HEK293 (cell line): ENCODE results near the gene ACAP1.

ENCODE experiments used
- HOXC10 ChIP-seq: sonication (generic); formaldehyde crosslinking; IDR thresholded peaks from 2 replicates; pipeline ENCODE4 v1.8.1; 2023; ENCODE audit warnings: mild to moderate bottlenecking, missing genetic modification reagents
- IKZF3 ChIP-seq: fragments of 450-650 bp; IDR thresholded peaks from 2 replicates; pipeline ENCODE4 v1.5.0; 2018; ENCODE audit warnings: missing biosample characterization, mild to moderate bottlenecking, missing genetic modification characterization, moderate library complexity
- KLF16 ChIP-seq: fragments of 450-650 bp; formaldehyde crosslinking; IDR thresholded peaks from 2 replicates; pipeline ENCODE4 v1.5.1; 2017; ENCODE audit warnings: missing biosample characterization, missing genetic modification characterization
- MEIS1 ChIP-seq: sonication (generic); formaldehyde crosslinking; IDR thresholded peaks from 2 replicates; pipeline ENCODE4 v1.8.1; 2022; ENCODE audit warnings: missing genetic modification reagents, mild to moderate bottlenecking, borderline replicate concordance
- OSR2 ChIP-seq: fragments of 450-650 bp; formaldehyde crosslinking; IDR thresholded peaks from 2 replicates; pipeline ENCODE4 v1.5.1; 2016; ENCODE audit warnings: missing biosample characterization, missing genetic modification characterization
- SETDB1 ChIP-seq: IDR thresholded peaks from one replicate; pipeline ENCODE4 v1.6.1; 2017; ENCODE audit warnings: mild to moderate bottlenecking, low read length, moderate library complexity, mixed read lengths; ENCODE audit not compliant: insufficient read length
- WT1 ChIP-seq: fragments of 450-650 bp; formaldehyde crosslinking; IDR thresholded peaks from 2 replicates; pipeline ENCODE4 v1.5.1; 2016; ENCODE audit warnings: missing biosample characterization, missing genetic modification characterization
- ZNF10 ChIP-seq: fragments of 450-650 bp; formaldehyde crosslinking; IDR thresholded peaks from 2 replicates; pipeline ENCODE4 v1.5.1; 2017; ENCODE audit warnings: missing biosample characterization, missing genetic modification characterization
- ZNF114 ChIP-seq: fragments of 450-650 bp; formaldehyde crosslinking; IDR thresholded peaks from 2 replicates; pipeline ENCODE4 v1.5.0; 2017; ENCODE audit warnings: missing biosample characterization, missing genetic modification characterization
- ZNF184 ChIP-seq: fragments of 450-650 bp; IDR thresholded peaks from 2 replicates; pipeline ENCODE4 v1.5.1; 2018; ENCODE audit warnings: missing biosample characterization, mild to moderate bottlenecking, missing genetic modification characterization
- ZNF211 ChIP-seq: fragments of 450-650 bp; formaldehyde crosslinking; IDR thresholded peaks from 2 replicates; pipeline ENCODE4 v1.5.1; 2016; ENCODE audit warnings: low read depth, missing biosample characterization, missing genetic modification characterization
- ZNF23 ChIP-seq: fragments of 450-650 bp; formaldehyde crosslinking; IDR thresholded peaks from 2 replicates; pipeline ENCODE4 v1.5.1; 2016; ENCODE audit warnings: missing biosample characterization, missing genetic modification characterization, borderline replicate concordance
- ZNF473 ChIP-seq: fragments of 450-650 bp; formaldehyde crosslinking; IDR thresholded peaks from 2 replicates; pipeline ENCODE4 v1.5.1; 2017; ENCODE audit warnings: missing biosample characterization, missing genetic modification characterization
- ZNF529 ChIP-seq: fragments of 450-650 bp; formaldehyde crosslinking; IDR thresholded peaks from 2 replicates; pipeline ENCODE4 v1.5.1; 2017; ENCODE audit warnings: missing genetic modification characterization, missing biosample characterization; ENCODE audit not compliant: insufficient replicate concordance
- ZNF624 ChIP-seq: fragments of 450-650 bp; formaldehyde crosslinking; IDR thresholded peaks from 2 replicates; pipeline ENCODE4 v1.5.1; 2017; ENCODE audit warnings: missing biosample characterization, missing genetic modification characterization
- ZNF626 ChIP-seq: fragments of 450-650 bp; sonication (Bioruptor Pico); formaldehyde crosslinking; IDR thresholded peaks from 2 replicates; pipeline ENCODE4 v1.5.1; 2018; ENCODE audit warnings: missing biosample characterization, missing genetic modification characterization, inconsistent platforms
- TF ChIP-seq, protein P1 (sequence below): fragments of 450-650 bp; formaldehyde crosslinking; IDR thresholded peaks from 2 replicates; pipeline ENCODE4 v1.5.1; 2016; ENCODE audit warnings: missing biosample characterization, missing genetic modification characterization
- TF ChIP-seq, protein P2 (sequence below): fragments of 450-650 bp; formaldehyde crosslinking; IDR thresholded peaks from 2 replicates; pipeline ENCODE4 v1.5.1; 2016; ENCODE audit warnings: missing biosample characterization, missing genetic modification characterization
- TF ChIP-seq, protein P3 (sequence below): fragments of 450-650 bp; formaldehyde crosslinking; IDR thresholded peaks from 2 replicates; pipeline ENCODE4 v1.5.1; 2016; ENCODE audit warnings: missing biosample characterization, missing genetic modification characterization, borderline replicate concordance
- TF ChIP-seq, protein P4 (sequence below): fragments of 450-650 bp; formaldehyde crosslinking; conservative IDR thresholded peaks from 2 replicates; pipeline ENCODE4 v1.5.1; 2016; ENCODE audit warnings: low read depth, missing biosample characterization, missing genetic modification characterization
- TF ChIP-seq, protein P5 (sequence below): fragments of 450-650 bp; formaldehyde crosslinking; IDR thresholded peaks from 2 replicates; pipeline ENCODE4 v1.5.1; 2016; ENCODE audit warnings: missing biosample characterization, missing genetic modification characterization

ACAP1 gene

DNA sequence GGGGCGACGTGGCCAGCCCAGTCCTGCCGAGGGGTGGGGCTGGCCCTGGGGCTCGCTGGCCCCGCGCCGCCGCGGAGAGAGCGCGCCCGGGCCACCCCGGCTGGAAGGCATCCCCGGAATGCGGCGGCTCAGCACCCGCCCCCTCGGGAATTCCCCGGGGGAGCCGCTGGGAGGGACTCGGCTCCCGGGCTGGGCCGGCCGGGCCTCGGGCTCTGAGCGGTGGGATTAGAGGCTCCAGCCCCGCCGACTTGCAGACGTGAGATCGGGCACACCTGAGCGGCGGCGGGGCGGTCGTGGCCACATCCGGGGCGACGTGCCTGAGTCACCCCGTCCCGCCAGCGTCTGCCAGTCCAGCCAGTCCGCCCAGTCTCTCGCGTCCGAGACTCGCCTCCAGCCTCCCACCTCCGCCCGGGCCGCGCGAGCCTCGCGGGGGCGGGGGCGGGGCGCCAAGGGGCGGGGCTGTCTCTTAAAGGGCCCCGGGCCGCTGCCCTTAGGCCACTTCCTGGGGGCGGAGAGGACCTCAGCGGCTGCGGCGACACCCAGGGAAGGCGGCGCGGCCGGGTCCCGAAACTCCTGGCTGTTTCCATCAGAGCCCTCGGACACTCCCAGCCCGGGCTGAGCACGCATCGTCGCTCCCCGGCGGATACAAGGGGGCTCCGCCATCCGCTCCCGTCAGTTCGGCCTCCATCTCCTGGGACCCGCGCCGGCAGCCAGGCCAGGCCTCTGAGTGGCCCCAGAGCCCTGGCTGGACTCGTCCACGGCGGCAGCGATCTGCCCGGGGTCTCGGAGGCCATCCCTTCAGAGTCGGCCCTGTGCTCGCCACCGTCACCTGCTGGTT is 15.6 kb downstream of the ACAP1 start, which contains the start of gene KCTD11 (continued):
- TF ChIP-seq HOXC10 (CRISPR knock-in tag): no peak
- no peak for TF ChIP-seq ZNF624 (tag by site-specific recombination)
- no peak for TF ChIP-seq MEIS1 (CRISPR knock-in tag)
- TF ChIP-seq ZNF211 (tag by site-specific recombination): no peak
- TF ChIP-seq, protein P1, sequence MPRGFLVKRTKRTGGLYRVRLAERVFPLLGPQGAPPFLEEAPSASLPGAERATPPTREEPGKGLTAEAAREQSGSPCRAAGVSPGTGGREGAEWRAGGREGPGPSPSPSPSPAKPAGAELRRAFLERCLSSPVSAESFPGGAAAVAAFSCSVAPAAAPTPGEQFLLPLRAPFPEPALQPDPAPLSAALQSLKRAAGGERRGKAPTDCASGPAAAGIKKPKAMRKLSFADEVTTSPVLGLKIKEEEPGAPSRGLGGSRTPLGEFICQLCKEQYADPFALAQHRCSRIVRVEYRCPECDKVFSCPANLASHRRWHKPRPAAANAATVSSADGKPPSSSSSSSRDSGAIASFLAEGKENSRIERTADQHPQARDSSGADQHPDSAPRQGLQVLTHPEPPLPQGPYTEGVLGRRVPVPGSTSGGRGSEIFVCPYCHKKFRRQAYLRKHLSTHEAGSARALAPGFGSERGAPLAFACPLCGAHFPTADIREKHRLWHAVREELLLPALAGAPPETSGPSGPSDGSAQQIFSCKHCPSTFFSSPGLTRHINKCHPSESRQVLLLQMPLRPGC: no peak; the same call in 1 of the 2 replicates
- TF ChIP-seq, protein P2, sequence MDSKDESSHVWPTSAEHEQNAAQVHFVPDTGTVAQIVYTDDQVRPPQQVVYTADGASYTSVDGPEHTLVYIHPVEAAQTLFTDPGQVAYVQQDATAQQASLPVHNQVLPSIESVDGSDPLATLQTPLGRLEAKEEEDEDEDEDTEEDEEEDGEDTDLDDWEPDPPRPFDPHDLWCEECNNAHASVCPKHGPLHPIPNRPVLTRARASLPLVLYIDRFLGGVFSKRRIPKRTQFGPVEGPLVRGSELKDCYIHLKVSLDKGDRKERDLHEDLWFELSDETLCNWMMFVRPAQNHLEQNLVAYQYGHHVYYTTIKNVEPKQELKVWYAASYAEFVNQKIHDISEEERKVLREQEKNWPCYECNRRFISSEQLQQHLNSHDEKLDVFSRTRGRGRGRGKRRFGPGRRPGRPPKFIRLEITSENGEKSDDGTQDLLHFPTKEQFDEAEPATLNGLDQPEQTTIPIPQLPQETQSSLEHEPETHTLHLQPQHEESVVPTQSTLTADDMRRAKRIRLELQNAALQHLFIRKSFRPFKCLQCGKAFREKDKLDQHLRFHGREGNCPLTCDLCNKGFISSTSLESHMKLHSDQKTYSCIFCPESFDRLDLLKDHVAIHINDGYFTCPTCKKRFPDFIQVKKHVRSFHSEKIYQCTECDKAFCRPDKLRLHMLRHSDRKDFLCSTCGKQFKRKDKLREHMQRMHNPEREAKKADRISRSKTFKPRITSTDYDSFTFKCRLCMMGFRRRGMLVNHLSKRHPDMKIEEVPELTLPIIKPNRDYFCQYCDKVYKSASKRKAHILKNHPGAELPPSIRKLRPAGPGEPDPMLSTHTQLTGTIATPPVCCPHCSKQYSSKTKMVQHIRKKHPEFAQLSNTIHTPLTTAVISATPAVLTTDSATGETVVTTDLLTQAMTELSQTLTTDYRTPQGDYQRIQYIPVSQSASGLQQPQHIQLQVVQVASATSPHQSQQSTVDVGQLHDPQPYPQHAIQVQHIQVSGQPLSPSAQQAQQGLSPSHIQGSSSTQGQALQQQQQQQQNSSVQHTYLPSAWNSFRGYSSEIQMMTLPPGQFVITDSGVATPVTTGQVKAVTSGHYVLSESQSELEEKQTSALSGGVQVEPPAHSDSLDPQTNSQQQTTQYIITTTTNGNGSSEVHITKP (tag by site-specific recombination): 0 out of 2 replicates have a peak, but pooled peaks have one; percentile 54
- TF ChIP-seq, protein P3, sequence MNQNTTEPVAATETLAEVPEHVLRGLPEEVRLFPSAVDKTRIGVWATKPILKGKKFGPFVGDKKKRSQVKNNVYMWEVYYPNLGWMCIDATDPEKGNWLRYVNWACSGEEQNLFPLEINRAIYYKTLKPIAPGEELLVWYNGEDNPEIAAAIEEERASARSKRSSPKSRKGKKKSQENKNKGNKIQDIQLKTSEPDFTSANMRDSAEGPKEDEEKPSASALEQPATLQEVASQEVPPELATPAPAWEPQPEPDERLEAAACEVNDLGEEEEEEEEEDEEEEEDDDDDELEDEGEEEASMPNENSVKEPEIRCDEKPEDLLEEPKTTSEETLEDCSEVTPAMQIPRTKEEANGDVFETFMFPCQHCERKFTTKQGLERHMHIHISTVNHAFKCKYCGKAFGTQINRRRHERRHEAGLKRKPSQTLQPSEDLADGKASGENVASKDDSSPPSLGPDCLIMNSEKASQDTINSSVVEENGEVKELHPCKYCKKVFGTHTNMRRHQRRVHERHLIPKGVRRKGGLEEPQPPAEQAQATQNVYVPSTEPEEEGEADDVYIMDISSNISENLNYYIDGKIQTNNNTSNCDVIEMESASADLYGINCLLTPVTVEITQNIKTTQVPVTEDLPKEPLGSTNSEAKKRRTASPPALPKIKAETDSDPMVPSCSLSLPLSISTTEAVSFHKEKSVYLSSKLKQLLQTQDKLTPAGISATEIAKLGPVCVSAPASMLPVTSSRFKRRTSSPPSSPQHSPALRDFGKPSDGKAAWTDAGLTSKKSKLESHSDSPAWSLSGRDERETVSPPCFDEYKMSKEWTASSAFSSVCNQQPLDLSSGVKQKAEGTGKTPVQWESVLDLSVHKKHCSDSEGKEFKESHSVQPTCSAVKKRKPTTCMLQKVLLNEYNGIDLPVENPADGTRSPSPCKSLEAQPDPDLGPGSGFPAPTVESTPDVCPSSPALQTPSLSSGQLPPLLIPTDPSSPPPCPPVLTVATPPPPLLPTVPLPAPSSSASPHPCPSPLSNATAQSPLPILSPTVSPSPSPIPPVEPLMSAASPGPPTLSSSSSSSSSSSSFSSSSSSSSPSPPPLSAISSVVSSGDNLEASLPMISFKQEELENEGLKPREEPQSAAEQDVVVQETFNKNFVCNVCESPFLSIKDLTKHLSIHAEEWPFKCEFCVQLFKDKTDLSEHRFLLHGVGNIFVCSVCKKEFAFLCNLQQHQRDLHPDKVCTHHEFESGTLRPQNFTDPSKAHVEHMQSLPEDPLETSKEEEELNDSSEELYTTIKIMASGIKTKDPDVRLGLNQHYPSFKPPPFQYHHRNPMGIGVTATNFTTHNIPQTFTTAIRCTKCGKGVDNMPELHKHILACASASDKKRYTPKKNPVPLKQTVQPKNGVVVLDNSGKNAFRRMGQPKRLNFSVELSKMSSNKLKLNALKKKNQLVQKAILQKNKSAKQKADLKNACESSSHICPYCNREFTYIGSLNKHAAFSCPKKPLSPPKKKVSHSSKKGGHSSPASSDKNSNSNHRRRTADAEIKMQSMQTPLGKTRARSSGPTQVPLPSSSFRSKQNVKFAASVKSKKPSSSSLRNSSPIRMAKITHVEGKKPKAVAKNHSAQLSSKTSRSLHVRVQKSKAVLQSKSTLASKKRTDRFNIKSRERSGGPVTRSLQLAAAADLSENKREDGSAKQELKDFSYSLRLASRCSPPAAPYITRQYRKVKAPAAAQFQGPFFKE (tag by site-specific recombination): no peak
- TF ChIP-seq ZNF529 (tag by site-specific recombination): no peak
- TF ChIP-seq, protein P4, sequence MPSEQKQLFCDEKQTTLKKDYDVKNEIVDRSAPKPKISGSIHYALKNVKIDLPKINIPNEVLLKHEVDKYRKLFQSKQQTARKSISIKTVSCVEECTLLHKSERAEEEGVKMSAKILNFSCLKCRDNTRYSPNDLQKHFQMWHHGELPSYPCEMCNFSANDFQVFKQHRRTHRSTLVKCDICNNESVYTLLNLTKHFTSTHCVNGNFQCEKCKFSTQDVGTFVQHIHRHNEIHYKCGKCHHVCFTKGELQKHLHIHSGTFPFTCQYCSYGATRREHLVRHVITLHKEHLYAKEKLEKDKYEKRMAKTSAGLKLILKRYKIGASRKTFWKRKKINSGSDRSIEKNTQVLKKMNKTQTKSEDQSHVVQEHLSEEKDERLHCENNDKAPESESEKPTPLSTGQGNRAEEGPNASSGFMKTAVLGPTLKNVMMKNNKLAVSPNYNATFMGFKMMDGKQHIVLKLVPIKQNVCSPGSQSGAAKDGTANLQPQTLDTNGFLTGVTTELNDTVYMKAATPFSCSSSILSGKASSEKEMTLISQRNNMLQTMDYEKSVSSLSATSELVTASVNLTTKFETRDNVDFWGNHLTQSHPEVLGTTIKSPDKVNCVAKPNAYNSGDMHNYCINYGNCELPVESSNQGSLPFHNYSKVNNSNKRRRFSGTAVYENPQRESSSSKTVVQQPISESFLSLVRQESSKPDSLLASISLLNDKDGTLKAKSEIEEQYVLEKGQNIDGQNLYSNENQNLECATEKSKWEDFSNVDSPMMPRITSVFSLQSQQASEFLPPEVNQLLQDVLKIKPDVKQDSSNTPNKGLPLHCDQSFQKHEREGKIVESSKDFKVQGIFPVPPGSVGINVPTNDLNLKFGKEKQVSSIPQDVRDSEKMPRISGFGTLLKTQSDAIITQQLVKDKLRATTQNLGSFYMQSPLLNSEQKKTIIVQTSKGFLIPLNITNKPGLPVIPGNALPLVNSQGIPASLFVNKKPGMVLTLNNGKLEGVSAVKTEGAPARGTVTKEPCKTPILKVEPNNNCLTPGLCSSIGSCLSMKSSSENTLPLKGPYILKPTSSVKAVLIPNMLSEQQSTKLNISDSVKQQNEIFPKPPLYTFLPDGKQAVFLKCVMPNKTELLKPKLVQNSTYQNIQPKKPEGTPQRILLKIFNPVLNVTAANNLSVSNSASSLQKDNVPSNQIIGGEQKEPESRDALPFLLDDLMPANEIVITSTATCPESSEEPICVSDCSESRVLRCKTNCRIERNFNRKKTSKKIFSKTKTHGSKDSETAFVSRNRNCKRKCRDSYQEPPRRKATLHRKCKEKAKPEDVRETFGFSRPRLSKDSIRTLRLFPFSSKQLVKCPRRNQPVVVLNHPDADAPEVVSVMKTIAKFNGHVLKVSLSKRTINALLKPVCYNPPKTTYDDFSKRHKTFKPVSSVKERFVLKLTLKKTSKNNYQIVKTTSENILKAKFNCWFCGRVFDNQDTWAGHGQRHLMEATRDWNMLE: no peak
- no peak for TF ChIP-seq ZNF184 (tag by site-specific recombination)
- TF ChIP-seq ZNF10 (tag by site-specific recombination): peak; percentile 95
- TF ChIP-seq ZNF23 (tag by site-specific recombination): no peak
- no peak for TF ChIP-seq ZNF114 (tag by site-specific recombination)
- no peak for TF ChIP-seq ZNF473
- TF ChIP-seq SETDB1: no peak
- peak; percentile 83 for TF ChIP-seq KLF16 (tag by site-specific recombination)
- TF ChIP-seq, protein P5, sequence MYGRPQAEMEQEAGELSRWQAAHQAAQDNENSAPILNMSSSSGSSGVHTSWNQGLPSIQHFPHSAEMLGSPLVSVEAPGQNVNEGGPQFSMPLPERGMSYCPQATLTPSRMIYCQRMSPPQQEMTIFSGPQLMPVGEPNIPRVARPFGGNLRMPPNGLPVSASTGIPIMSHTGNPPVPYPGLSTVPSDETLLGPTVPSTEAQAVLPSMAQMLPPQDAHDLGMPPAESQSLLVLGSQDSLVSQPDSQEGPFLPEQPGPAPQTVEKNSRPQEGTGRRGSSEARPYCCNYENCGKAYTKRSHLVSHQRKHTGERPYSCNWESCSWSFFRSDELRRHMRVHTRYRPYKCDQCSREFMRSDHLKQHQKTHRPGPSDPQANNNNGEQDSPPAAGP: peak; percentile 48; the same call in 1 of the 2 replicates
- peak; percentile 97 for TF ChIP-seq IKZF3 (tag by site-specific recombination)
- TF ChIP-seq ZNF626: no peak
- TF ChIP-seq WT1 (tag by site-specific recombination): no peak
- 0 out of 2 replicates have a peak, but pooled peaks have one; percentile 28 for TF ChIP-seq OSR2 (tag by site-specific recombination)
